HEK293 (cell line): Measurements from ENCODE around the gene PYROXD2.
A peak's percentile ranks its signal among the peaks of the same experiment; 100 is the strongest.

ENCODE experiments used
- CTCF ChIA-PET: fragments of 350-600 bp; formaldehyde crosslinking; extraction: SDS; loops from one replicate; lab custom pipeline; 2021; ENCODE audit warnings: antibody characterized with exemption; lab: Yijun Ruan, JAX
- POLR2A ChIA-PET: fragments of 300-600 bp; formaldehyde crosslinking; extraction: SDS; loops from one replicate; lab custom pipeline; 2020; ENCODE audit warnings: antibody characterized with exemption, inconsistent platforms; lab: Yijun Ruan, JAX
- H3K27ac ChIP-seq: fragments of 200-500 bp; sonication (Bioruptor generic); 2 replicates; pipeline ENCODE4 v1.5.1; 2014; ENCODE audit warnings: low read depth, low read length, control low read depth, inconsistent platforms; ENCODE audit errors: extremely low read depth
- H3K36me3 ChIP-seq, 2 experiments: fragments of 200-500 bp in 1 of 2; sonication (Bioruptor generic) in 1 of 2; 1 replicate in 1 of 2; 2 replicates in 1 of 2; pipeline ENCODE4 v1.5.1; 2014 to 2017; ENCODE audit warnings: inconsistent platforms in 2 of 2, low read length in 2 of 2; ENCODE audit not compliant: control insufficient read depth in 2 of 2, insufficient read depth in 1 of 2
- H3K4me1 ChIP-seq: fragments of 200-500 bp; sonication (Bioruptor generic); 2 replicates; pipeline ENCODE4 v1.5.1; 2014; ENCODE audit warnings: mild to moderate bottlenecking, low read length, inconsistent platforms; ENCODE audit not compliant: control insufficient read depth, insufficient read depth
- H3K4me3 ChIP-seq: 2 replicates; pipeline ENCODE4 v1.5.1; 2011; ENCODE audit warnings: low read depth, mild to moderate bottlenecking, control low read depth, low read length, moderate library complexity
- H3K9me3 ChIP-seq: fragments of 200-500 bp; sonication (Bioruptor generic); 2 replicates; pipeline ENCODE4 v1.5.1; 2014; ENCODE audit warnings: low read depth, low read length, inconsistent platforms; ENCODE audit not compliant: control insufficient read depth, insufficient read depth
- BCL11B ChIP-seq: fragments of 450-650 bp; formaldehyde crosslinking; IDR thresholded peaks from 2 replicates; pipeline ENCODE4 v1.5.1; 2016; ENCODE audit warnings: low read depth, missing biosample characterization, missing genetic modification characterization
- KLF10 ChIP-seq: fragments of 450-650 bp; IDR thresholded peaks from 2 replicates; pipeline ENCODE4 v1.5.1; 2018; ENCODE audit warnings: missing biosample characterization, mild to moderate bottlenecking, missing genetic modification characterization
- KLF8 ChIP-seq: fragments of 450-650 bp; formaldehyde crosslinking; IDR thresholded peaks from 2 replicates; pipeline ENCODE4 v1.5.1; 2016; ENCODE audit warnings: missing biosample characterization, missing genetic modification characterization
- SCRT1 ChIP-seq: fragments of 450-650 bp; formaldehyde crosslinking; IDR thresholded peaks from 2 replicates; pipeline ENCODE4 v1.5.1; 2016; ENCODE audit warnings: missing biosample characterization, missing genetic modification characterization, borderline replicate concordance
- ZBTB26 ChIP-seq: fragments of 450-650 bp; formaldehyde crosslinking; optimal IDR thresholded peaks from 2 replicates; pipeline ENCODE3; 2016; ENCODE audit warnings: missing biosample characterization, mild to moderate bottlenecking, missing genetic modification characterization
- ZFP3 ChIP-seq: fragments of 450-650 bp; formaldehyde crosslinking; IDR thresholded peaks from 2 replicates; pipeline ENCODE4 v1.5.1; 2016; ENCODE audit warnings: low read depth, missing biosample characterization, missing genetic modification characterization
- ZNF132 ChIP-seq: fragments of 450-650 bp; formaldehyde crosslinking; IDR thresholded peaks from 2 replicates; pipeline ENCODE4 v1.5.1; 2017; ENCODE audit warnings: missing biosample characterization, missing genetic modification characterization, borderline replicate concordance
- ZNF133 ChIP-seq: fragments of 450-650 bp; formaldehyde crosslinking; IDR thresholded peaks from 2 replicates; pipeline ENCODE4 v1.5.1; 2016; ENCODE audit warnings: missing biosample characterization, missing genetic modification characterization
- ZNF146 ChIP-seq: fragments of 450-650 bp; formaldehyde crosslinking; IDR thresholded peaks from 2 replicates; pipeline ENCODE4 v1.5.1; 2016; ENCODE audit warnings: missing biosample characterization, missing genetic modification characterization
- ZNF169 ChIP-seq: fragments of 450-650 bp; formaldehyde crosslinking; IDR thresholded peaks from 2 replicates; pipeline ENCODE4 v1.5.1; 2016; ENCODE audit warnings: missing biosample characterization, missing genetic modification characterization
- ZNF23 ChIP-seq: fragments of 450-650 bp; formaldehyde crosslinking; IDR thresholded peaks from 2 replicates; pipeline ENCODE4 v1.5.1; 2016; ENCODE audit warnings: missing biosample characterization, missing genetic modification characterization, borderline replicate concordance
- ZNF335 ChIP-seq: fragments of 450-650 bp; formaldehyde crosslinking; conservative IDR thresholded peaks from 2 replicates; pipeline ENCODE4 v1.5.1; 2016; ENCODE audit warnings: missing biosample characterization, missing genetic modification characterization
- ZNF341 ChIP-seq: fragments of 450-650 bp; formaldehyde crosslinking; IDR thresholded peaks from 2 replicates; pipeline ENCODE4; 2016; ENCODE audit warnings: low read depth, missing biosample characterization, missing genetic modification characterization
- ZNF350 ChIP-seq: fragments of 450-650 bp; formaldehyde crosslinking; IDR thresholded peaks from 2 replicates; pipeline ENCODE4 v1.5.0; 2017; ENCODE audit warnings: missing biosample characterization, mild to moderate bottlenecking, missing genetic modification characterization
- ZNF362 ChIP-seq: fragments of 450-650 bp; formaldehyde crosslinking; IDR thresholded peaks from 2 replicates; pipeline ENCODE4 v1.5.1; 2016; ENCODE audit warnings: missing biosample characterization, missing genetic modification characterization
- ZNF514 ChIP-seq: fragments of 450-650 bp; formaldehyde crosslinking; IDR thresholded peaks from 2 replicates; pipeline ENCODE4 v1.5.1; 2016; ENCODE audit warnings: missing biosample characterization, missing genetic modification characterization
- ZNF544 ChIP-seq: fragments of 450-650 bp; formaldehyde crosslinking; IDR thresholded peaks from 2 replicates; pipeline ENCODE4 v1.5.0; 2017; ENCODE audit warnings: missing biosample characterization, missing genetic modification characterization
- ZNF660 ChIP-seq: fragments of 450-650 bp; IDR thresholded peaks from 2 replicates; pipeline ENCODE4 v1.5.1; 2018; ENCODE audit warnings: missing biosample characterization, mild to moderate bottlenecking, missing genetic modification characterization
- ZNF768 ChIP-seq: fragments of 450-650 bp; formaldehyde crosslinking; IDR thresholded peaks from 2 replicates; pipeline ENCODE4 v1.5.1; 2018; ENCODE audit warnings: missing biosample characterization, mild to moderate bottlenecking, missing genetic modification characterization
- TF ChIP-seq, protein P1 (sequence below): fragments of 450-650 bp; formaldehyde crosslinking; IDR thresholded peaks from 2 replicates; pipeline ENCODE4 v1.5.1; 2016; ENCODE audit warnings: missing biosample characterization, missing genetic modification characterization, borderline replicate concordance
- TF ChIP-seq, protein P2 (sequence below): fragments of 450-650 bp; formaldehyde crosslinking; IDR thresholded peaks from 2 replicates; pipeline ENCODE4 v1.5.1; 2016; ENCODE audit warnings: missing biosample characterization, missing genetic modification characterization, borderline replicate concordance

PYROXD2 gene

DNA sequence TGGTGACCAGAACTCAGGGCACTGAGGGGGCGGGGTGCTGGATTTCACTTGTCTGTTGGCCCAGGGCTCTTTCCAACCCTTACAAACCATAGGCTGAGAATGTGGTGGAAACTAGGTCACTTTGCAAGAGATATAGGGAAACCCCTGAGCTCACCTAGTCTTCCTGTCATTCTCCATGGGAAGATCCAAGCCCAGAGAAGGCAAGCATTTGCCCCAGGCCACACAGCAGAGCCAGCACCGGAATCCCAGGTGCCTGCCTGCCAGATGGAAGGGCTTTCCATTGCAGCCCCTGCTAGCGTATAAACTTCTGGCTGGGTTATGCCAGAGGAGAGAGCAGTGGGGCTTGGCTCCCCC is 427 bp downstream of the PYROXD2 start:
- Histone ChIP-seq H3K27ac (peak overlapping the region; percentile 52; the same call in 1 of the 2 replicates), H3K4me1 (peaks cover 6% of the 10 kb centered on the region), H3K36me3 (peaks cover 0 to 24% of the 10 kb centered on the region in 2 experiments; a peak in 1 of 3 replicates), H3K9me3 (no peaks in the 10 kb centered on the region), H3K4me3 (peak overlapping the region; percentile 59)
- ChIA-PET POLR2A (interaction anchor here (0.9 to 1.4 kb wide), 2 partner anchors 9 to 311 kb away, joined by 3 to 5 read pairs; no protein-coding TSS in a partner anchor), CTCF (no interaction called here)
- peak; percentile 53; the same call in 1 of the 2 replicates for TF ChIP-seq ZNF768
- TF ChIP-seq ZNF660, result no peak

DNA sequence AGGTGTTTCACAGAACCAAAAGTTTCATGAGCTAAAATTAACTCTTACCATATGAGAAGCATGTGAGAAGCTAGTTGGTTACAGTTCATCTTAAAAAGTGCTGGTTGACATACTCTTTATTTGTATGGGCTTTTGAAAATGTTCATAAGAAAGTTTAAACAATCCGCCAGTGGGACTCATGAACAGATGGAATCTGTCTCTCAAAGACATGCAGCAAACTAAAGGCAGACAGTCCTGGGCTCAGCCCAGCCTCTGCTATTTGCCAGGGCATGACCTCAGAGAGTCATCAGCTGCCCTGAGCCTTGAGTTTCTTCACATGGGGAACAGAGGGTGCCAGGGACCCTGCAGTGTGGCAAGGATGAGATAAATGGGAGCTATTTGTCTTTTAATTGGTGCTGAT is 3.2 kb downstream of the PYROXD2 start:
- no peak overlapping the region for H3K27ac ChIP-seq
- H3K4me3 ChIP-seq, result no peak overlapping the region
- peaks cover 6% of the 10 kb centered on the region for H3K4me1 ChIP-seq
- TF ChIP-seq, protein P1, sequence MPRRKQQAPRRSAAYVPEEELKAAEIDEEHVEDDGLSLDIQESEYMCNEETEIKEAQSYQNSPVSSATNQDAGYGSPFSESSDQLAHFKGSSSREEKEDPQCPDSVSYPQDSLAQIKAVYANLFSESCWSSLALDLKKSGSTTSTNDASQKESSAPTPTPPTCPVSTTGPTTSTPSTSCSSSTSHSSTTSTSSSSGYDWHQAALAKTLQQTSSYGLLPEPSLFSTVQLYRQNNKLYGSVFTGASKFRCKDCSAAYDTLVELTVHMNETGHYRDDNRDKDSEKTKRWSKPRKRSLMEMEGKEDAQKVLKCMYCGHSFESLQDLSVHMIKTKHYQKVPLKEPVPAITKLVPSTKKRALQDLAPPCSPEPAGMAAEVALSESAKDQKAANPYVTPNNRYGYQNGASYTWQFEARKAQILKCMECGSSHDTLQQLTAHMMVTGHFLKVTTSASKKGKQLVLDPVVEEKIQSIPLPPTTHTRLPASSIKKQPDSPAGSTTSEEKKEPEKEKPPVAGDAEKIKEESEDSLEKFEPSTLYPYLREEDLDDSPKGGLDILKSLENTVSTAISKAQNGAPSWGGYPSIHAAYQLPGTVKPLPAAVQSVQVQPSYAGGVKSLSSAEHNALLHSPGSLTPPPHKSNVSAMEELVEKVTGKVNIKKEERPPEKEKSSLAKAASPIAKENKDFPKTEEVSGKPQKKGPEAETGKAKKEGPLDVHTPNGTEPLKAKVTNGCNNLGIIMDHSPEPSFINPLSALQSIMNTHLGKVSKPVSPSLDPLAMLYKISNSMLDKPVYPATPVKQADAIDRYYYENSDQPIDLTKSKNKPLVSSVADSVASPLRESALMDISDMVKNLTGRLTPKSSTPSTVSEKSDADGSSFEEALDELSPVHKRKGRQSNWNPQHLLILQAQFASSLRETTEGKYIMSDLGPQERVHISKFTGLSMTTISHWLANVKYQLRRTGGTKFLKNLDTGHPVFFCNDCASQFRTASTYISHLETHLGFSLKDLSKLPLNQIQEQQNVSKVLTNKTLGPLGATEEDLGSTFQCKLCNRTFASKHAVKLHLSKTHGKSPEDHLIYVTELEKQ, result no peak
- TF ChIP-seq ZNF23 (tag by site-specific recombination) (no peak), ZNF341 (tag by site-specific recombination) (no peak), ZBTB26 (tag by site-specific recombination) (no peak), ZNF132 (no peak), ZNF335 (tag by site-specific recombination) (no peak), ZNF169 (no peak)
- peaks cover 0 to 1% of the 10 kb centered on the region in 2 experiments; a peak in 1 of 3 replicates for H3K36me3 ChIP-seq
- H3K9me3 ChIP-seq, result no peaks in the 10 kb centered on the region
- ChIA-PET CTCF (interaction anchor here (0.6 to 1.0 kb wide), 3 partner anchors 10 to 13 kb away, joined by 3 to 4 read pairs (median 3); no protein-coding TSS in a partner anchor), POLR2A (no interaction called here)

- CTCF ChIA-PET, result interaction anchor here (0.6 to 1.0 kb wide), 3 partner anchors 10 to 14 kb away, joined by 3 to 4 read pairs (median 3); no protein-coding TSS in a partner anchor
These were observed 3.8 kb downstream of the PYROXD2 start for GRCh38 chr10:98411166-98411565.

More at GRCh38 chr10:98411166-98411565, 3.8 kb downstream of the PYROXD2 start:
- TF ChIP-seq ZFP3 (tag by site-specific recombination), result no peak
- no peak for TF ChIP-seq SCRT1 (tag by site-specific recombination)
- no peak for TF ChIP-seq ZNF133 (tag by site-specific recombination)
- no peak for TF ChIP-seq ZNF544 (tag by site-specific recombination)
- TF ChIP-seq BCL11B (tag by site-specific recombination), result no peak
- no peak for TF ChIP-seq ZNF514 (tag by site-specific recombination)
- TF ChIP-seq, protein P2, sequence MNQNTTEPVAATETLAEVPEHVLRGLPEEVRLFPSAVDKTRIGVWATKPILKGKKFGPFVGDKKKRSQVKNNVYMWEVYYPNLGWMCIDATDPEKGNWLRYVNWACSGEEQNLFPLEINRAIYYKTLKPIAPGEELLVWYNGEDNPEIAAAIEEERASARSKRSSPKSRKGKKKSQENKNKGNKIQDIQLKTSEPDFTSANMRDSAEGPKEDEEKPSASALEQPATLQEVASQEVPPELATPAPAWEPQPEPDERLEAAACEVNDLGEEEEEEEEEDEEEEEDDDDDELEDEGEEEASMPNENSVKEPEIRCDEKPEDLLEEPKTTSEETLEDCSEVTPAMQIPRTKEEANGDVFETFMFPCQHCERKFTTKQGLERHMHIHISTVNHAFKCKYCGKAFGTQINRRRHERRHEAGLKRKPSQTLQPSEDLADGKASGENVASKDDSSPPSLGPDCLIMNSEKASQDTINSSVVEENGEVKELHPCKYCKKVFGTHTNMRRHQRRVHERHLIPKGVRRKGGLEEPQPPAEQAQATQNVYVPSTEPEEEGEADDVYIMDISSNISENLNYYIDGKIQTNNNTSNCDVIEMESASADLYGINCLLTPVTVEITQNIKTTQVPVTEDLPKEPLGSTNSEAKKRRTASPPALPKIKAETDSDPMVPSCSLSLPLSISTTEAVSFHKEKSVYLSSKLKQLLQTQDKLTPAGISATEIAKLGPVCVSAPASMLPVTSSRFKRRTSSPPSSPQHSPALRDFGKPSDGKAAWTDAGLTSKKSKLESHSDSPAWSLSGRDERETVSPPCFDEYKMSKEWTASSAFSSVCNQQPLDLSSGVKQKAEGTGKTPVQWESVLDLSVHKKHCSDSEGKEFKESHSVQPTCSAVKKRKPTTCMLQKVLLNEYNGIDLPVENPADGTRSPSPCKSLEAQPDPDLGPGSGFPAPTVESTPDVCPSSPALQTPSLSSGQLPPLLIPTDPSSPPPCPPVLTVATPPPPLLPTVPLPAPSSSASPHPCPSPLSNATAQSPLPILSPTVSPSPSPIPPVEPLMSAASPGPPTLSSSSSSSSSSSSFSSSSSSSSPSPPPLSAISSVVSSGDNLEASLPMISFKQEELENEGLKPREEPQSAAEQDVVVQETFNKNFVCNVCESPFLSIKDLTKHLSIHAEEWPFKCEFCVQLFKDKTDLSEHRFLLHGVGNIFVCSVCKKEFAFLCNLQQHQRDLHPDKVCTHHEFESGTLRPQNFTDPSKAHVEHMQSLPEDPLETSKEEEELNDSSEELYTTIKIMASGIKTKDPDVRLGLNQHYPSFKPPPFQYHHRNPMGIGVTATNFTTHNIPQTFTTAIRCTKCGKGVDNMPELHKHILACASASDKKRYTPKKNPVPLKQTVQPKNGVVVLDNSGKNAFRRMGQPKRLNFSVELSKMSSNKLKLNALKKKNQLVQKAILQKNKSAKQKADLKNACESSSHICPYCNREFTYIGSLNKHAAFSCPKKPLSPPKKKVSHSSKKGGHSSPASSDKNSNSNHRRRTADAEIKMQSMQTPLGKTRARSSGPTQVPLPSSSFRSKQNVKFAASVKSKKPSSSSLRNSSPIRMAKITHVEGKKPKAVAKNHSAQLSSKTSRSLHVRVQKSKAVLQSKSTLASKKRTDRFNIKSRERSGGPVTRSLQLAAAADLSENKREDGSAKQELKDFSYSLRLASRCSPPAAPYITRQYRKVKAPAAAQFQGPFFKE (tag by site-specific recombination), result no peak
- TF ChIP-seq ZNF350 (tag by site-specific recombination), result no peak
- no peak for TF ChIP-seq KLF10 (tag by site-specific recombination)
- no peak for TF ChIP-seq ZNF362 (tag by site-specific recombination)
- no peak for TF ChIP-seq ZNF146 (tag by site-specific recombination)
- no peak for TF ChIP-seq KLF8
- no peaks in the 10 kb centered on the region for H3K36me3 ChIP-seq
- H3K27ac ChIP-seq, result no peak overlapping the region
- peaks cover 6% of the 10 kb centered on the region for H3K4me1 ChIP-seq
- POLR2A ChIA-PET, result no interaction called here
- H3K9me3 ChIP-seq, result no peaks in the 10 kb centered on the region
- H3K4me3 ChIP-seq, result no peak overlapping the region
